Vagina (tissue), 2 donors: ENCODE data around the gene BDKRB1.

Experiments used
- POLR2AphosphoS5 ChIP-seq, 2 donors: sonication (generic); formaldehyde crosslinking; IDR thresholded peaks; one replicate each; pipeline ENCODE4 v1.9.0; 2017; ENCODE audit warnings: antibody characterized with exemption in 2 of 2, mild to moderate bottlenecking in 2 of 2, low read depth in 1 of 2; ENCODE audit not compliant: insufficient read depth in 1 of 2
- TF ChIP-seq, protein P1 (sequence below), 3 experiments: fragments of 450-650 bp in 2 of 3; fragments of 200-600 bp in 1 of 3; sonication (generic) in 1 of 3; IDR thresholded peaks; one replicate each; pipeline ENCODE4 v1.5.1; 2017 to 2019; ENCODE audit warnings: antibody characterized with exemption in 3 of 3, mild to moderate bottlenecking in 2 of 3, moderate library complexity in 2 of 3

DNA sequence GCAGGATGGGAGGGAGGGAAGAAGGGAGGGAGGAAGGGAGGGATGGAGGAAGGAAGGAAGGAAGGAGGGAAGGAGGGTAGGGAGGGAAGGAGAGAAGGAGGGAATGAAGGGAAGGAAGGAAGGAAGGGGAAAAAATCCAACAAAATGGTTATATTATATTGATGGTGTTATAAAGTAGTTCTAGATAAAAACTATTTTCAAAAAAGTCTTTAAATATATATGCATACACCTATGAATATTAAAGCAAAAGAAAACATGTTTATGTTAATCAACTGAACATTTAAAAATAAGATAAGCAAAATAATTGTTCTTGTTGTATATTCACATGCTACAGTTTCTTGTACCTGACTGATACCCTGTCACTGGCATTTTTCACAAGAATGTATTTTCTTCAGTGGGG is 1.9 kb downstream of the BDKRB1 start:
- TF ChIP-seq POLR2AphosphoS5 (IDR thresholded peaks at IDR 0.05; ENCODE audit: insufficient read depth in 1 of 2, low read depth in 1 of 2), result no peak
- TF ChIP-seq, protein P1, sequence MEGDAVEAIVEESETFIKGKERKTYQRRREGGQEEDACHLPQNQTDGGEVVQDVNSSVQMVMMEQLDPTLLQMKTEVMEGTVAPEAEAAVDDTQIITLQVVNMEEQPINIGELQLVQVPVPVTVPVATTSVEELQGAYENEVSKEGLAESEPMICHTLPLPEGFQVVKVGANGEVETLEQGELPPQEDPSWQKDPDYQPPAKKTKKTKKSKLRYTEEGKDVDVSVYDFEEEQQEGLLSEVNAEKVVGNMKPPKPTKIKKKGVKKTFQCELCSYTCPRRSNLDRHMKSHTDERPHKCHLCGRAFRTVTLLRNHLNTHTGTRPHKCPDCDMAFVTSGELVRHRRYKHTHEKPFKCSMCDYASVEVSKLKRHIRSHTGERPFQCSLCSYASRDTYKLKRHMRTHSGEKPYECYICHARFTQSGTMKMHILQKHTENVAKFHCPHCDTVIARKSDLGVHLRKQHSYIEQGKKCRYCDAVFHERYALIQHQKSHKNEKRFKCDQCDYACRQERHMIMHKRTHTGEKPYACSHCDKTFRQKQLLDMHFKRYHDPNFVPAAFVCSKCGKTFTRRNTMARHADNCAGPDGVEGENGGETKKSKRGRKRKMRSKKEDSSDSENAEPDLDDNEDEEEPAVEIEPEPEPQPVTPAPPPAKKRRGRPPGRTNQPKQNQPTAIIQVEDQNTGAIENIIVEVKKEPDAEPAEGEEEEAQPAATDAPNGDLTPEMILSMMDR (IDR thresholded peaks at IDR 0.05), result no peak
